Nephron (organoid): Measurements from ENCODE around the gene VHLL.

Source experiments
- H3K27ac Mint-ChIP-seq, 3 experiments: 2 replicates each; pipeline ENCODE4 v1.8.0; 2020; ENCODE audit warnings: mixed read lengths in 3 of 3, mild to moderate bottlenecking in 2 of 3, moderate library complexity in 1 of 3
- H3K27me3 Mint-ChIP-seq: 2 replicates; pipeline ENCODE4 v1.8.0; 2021; ENCODE audit warnings: low read depth, mild to moderate bottlenecking, moderate library complexity, mixed read lengths
- H3K36me3 Mint-ChIP-seq: 2 replicates; pipeline ENCODE4 v1.8.0; 2020; ENCODE audit warnings: low read depth, mixed read lengths
- H3K4me1 Mint-ChIP-seq: 2 replicates; pipeline ENCODE4 v1.8.0; 2020; ENCODE audit warnings: mixed read lengths
- H3K4me3 Mint-ChIP-seq, 3 experiments: 2 replicates each; pipeline ENCODE4 v1.8.0; 2020; ENCODE audit warnings: mild to moderate bottlenecking in 3 of 3, mixed read lengths in 3 of 3, moderate library complexity in 2 of 3
- H3K9me3 Mint-ChIP-seq: 2 replicates; pipeline ENCODE4 v1.8.0; 2020; ENCODE audit warnings: mixed read lengths
- TF ChIP-seq, protein P1 (sequence below), 3 experiments: fragments of 200-600 bp; sonication (generic); IDR thresholded peaks; one replicate each; pipeline ENCODE4 v1.5.0; 2021; ENCODE audit warnings: antibody characterized with exemption in 3 of 3; ENCODE audit not compliant: unreplicated experiment in 3 of 3

VHLL gene

DNA sequence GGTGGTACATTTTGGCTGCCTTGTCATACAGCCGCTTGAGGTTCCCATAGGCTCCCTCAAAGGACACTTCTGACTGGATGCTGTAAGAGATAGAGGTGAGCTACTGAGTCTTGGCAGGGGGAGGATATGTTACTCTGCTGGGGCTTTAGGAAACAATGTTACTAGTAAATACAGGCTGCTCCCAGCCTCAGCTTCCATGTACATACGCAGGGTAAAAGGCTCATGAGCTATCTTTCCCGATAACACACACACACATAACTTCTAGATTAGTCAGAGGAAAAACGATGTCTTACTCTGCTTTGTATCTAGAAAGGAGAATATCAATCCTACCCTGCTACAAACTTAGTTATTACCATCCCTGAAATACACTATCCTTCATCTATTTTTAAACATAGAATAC lies 30.8 kb downstream of the VHLL start:
- Mint-ChIP-seq H3K27me3 (no peaks in the 10 kb centered on the region), H3K9me3 (no peaks in the 10 kb centered on the region), H3K4me1 (no peaks in the 10 kb centered on the region), H3K36me3 (peaks cover 72% of the 10 kb centered on the region), H3K27ac (no peak overlapping the region), H3K4me3 (no peak overlapping the region)
- TF ChIP-seq, protein P1, sequence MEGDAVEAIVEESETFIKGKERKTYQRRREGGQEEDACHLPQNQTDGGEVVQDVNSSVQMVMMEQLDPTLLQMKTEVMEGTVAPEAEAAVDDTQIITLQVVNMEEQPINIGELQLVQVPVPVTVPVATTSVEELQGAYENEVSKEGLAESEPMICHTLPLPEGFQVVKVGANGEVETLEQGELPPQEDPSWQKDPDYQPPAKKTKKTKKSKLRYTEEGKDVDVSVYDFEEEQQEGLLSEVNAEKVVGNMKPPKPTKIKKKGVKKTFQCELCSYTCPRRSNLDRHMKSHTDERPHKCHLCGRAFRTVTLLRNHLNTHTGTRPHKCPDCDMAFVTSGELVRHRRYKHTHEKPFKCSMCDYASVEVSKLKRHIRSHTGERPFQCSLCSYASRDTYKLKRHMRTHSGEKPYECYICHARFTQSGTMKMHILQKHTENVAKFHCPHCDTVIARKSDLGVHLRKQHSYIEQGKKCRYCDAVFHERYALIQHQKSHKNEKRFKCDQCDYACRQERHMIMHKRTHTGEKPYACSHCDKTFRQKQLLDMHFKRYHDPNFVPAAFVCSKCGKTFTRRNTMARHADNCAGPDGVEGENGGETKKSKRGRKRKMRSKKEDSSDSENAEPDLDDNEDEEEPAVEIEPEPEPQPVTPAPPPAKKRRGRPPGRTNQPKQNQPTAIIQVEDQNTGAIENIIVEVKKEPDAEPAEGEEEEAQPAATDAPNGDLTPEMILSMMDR (IDR thresholded peaks at IDR 0.05; ENCODE audit: unreplicated experiment in 3 of 3) = no peak

DNA sequence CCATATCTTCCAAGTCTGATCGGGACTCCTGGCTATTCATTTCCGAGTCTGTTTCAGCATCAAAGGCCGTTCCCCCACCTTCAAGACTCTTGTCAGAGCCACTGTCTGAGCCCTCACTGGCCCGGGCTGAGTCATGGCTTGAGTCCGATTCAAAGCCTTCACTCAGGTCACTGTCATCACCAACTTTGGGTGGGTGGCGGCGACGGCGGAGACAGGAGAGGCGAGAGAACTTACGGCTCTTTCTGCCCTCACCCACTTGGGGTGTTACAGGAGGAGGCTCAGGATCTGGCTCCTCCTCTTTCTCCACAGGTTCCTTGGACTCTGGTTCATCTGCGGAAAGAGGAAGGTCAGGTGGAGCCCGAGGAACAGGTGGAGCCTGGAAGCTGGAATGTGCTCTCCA lies 33.1 kb downstream of the VHLL start:
- no peaks in the 10 kb centered on the region for H3K4me1 Mint-ChIP-seq
- peaks cover 71% of the 10 kb centered on the region for H3K36me3 Mint-ChIP-seq
- TF ChIP-seq, protein P1 (IDR thresholded peaks at IDR 0.05; ENCODE audit: unreplicated experiment in 3 of 3) = no peak
- H3K4me3 Mint-ChIP-seq = no peak overlapping the region
- no peaks in the 10 kb centered on the region for H3K27me3 Mint-ChIP-seq
- H3K27ac Mint-ChIP-seq = no peak overlapping the region
- H3K9me3 Mint-ChIP-seq = no peaks in the 10 kb centered on the region

DNA sequence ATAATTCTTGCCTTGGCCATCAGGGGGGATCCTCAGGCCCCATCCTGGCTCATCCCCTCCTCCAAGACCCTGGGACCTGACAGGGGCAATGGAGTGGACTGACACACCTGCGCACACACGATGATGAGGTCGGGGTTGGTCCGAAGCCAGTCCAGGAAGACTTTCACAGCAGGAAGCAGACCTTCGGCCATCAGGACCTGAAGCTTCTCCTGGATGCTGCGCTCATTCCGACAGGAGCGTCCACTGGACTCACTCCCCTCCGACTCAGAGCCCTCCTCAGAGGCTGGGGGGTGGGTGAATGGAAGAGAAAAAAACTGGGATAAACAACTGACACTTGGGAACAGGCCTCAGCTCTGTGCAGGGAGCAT lies 35.8 kb downstream of the VHLL start:
- Mint-ChIP-seq H3K9me3 (no peaks in the 10 kb centered on the region), H3K27me3 (no peaks in the 10 kb centered on the region), H3K27ac (no peak overlapping the region), H3K36me3 (peaks cover 79% of the 10 kb centered on the region), H3K4me1 (no peaks in the 10 kb centered on the region), H3K4me3 (no peak overlapping the region)
- TF ChIP-seq, protein P1 (IDR thresholded peaks at IDR 0.05; ENCODE audit: unreplicated experiment in 3 of 3) = no peak

DNA sequence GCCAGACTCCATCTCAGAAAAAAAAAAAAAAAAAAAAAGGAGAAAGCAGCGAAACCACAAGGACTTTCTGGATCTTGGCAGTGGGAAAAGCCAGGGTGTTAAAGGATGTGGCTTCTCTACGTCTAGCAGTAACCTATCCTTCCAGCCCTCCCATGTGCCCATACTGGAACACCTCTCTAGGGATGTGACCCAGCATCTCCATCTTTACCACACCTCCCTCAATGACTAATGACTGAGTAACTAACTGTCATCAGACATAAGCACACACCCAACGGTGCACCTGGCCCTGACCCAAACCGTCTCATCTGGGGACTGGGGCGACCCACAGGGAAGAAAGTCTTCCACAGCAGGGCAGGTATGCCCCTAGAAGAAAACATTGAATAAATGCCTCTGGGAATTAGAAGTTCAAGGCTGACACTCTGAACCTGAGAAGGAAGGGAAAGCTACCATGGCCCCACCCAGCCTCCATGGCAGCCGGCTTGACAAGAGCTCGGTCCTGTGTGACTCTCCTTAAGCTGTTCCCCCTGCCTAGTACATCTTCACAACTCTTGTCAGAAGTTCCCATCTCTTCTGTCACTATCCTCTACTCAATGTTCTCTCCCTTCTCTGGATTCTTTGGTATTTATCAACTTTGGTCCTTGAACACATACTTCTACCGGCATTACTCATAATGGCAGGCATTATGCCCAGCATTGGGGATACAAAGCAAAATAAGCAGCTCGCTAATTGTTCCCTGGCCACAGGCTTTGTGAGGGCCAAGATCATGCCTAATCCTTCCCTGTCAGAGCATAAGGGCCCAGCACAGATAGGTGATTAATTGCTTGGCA lies 36.4 kb downstream of the VHLL start:
- H3K36me3 Mint-ChIP-seq = peaks cover 81% of the 10 kb centered on the region
- H3K9me3 Mint-ChIP-seq = no peaks in the 10 kb centered on the region
- no peaks in the 10 kb centered on the region for H3K4me1 Mint-ChIP-seq
- no peak overlapping the region for H3K4me3 Mint-ChIP-seq
- H3K27ac Mint-ChIP-seq = no peak overlapping the region
- TF ChIP-seq, protein P1 (IDR thresholded peaks at IDR 0.05; ENCODE audit: unreplicated experiment in 3 of 3) = no peak
- no peaks in the 10 kb centered on the region for H3K27me3 Mint-ChIP-seq

DNA sequence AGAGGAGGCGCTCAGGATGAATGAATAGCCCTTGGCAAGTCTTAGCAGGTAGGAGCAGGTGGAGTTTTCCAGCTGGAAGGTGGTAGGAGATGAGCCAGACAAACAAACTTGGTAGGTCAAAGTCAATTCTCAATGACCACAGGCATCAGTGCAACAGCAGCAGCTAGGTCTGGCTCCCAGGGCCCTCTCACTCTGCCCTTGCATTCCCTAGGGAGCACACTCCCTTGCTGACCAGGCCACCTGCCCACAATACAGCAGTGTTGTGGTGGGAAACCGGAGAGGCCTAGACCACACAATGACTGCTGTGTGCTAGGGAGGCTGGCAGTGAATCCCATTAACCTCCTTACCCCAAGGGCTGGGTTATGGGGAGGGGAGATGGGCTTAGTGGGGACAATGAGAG lies 38.2 kb downstream of the VHLL start:
- TF ChIP-seq, protein P1 (IDR thresholded peaks at IDR 0.05; ENCODE audit: unreplicated experiment in 3 of 3) = no peak
- Mint-ChIP-seq H3K4me1 (no peaks in the 10 kb centered on the region), H3K4me3 (no peak overlapping the region), H3K9me3 (no peaks in the 10 kb centered on the region), H3K27ac (peak overlapping the region in 1 of 3 experiments; percentile 8), H3K27me3 (no peaks in the 10 kb centered on the region), H3K36me3 (peaks cover 80% of the 10 kb centered on the region)

DNA sequence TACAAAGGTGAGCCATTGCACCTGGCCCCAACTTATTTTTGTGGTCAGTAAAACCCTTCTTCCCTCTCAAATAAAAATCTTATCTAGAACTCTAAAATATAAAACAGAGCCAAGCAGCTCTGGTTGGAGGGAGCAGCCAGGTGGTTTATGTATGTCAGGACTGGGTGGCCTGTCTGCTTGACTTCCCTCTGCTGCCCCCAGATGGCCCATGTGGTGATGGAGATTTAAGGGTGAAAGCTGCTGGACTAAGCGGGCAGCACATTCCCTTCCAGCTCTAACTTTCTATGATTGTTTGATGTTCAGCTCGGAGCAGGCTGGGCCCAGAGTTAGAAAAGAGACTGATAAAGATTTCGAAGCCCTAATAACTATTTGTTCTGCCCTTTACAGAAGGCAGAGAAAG lies 39.3 kb downstream of the VHLL start:
- no peaks in the 10 kb centered on the region for H3K4me1 Mint-ChIP-seq
- no peaks in the 10 kb centered on the region for H3K27me3 Mint-ChIP-seq
- peaks cover 72% of the 10 kb centered on the region for H3K36me3 Mint-ChIP-seq
- no peaks in the 10 kb centered on the region for H3K9me3 Mint-ChIP-seq
- H3K4me3 Mint-ChIP-seq = no peak overlapping the region
- TF ChIP-seq, protein P1 (IDR thresholded peaks at IDR 0.05; ENCODE audit: unreplicated experiment in 3 of 3) = no peak
- H3K27ac Mint-ChIP-seq = no peak overlapping the region
